GM12891 (cell line): Measurements from ENCODE around the gene NCCRP1.

Experiments
- PAX5 ChIP-seq: IDR thresholded peaks from 2 replicates; pipeline ENCODE4 v1.6.1; 2011; ENCODE audit warnings: low read length, moderate library complexity, mild to moderate bottlenecking; ENCODE audit not compliant: insufficient read depth, severe bottlenecking
- POLR2A ChIP-seq: IDR thresholded peaks from 2 replicates; pipeline ENCODE4 v1.6.1; 2011; ENCODE audit warnings: low read depth, low read length, control low read depth
- POLR2AphosphoS5 ChIP-seq: IDR thresholded peaks from 2 replicates; pipeline ENCODE4 v1.6.1; 2011; ENCODE audit warnings: low read depth, low read length, control low read depth
- SPI1 ChIP-seq: IDR thresholded peaks from 2 replicates; pipeline ENCODE4 v1.6.1; 2011; ENCODE audit warnings: low read depth, low read length, control low read depth
- TAF1 ChIP-seq: IDR thresholded peaks from 2 replicates; pipeline ENCODE4 v1.6.1; 2011; ENCODE audit warnings: low read depth, low read length, control low read depth

- TF ChIP-seq POLR2A (no peak), POLR2AphosphoS5 (no peak), TAF1 (no peak), SPI1 (no peak), PAX5 (no peak)
These were observed 52.0 kb downstream of the NCCRP1 start, which contains the start of gene IFNL4 for GRCh38 chr19:39248806-39249205.
